ENCODE measurements around the gene IL1RAPL2. TPM values are rescaled to one million over a fixed set of nuclear protein-coding genes. Genes with fewer than 3 reads are reported as not detected.

IL1RAPL2 gene
- total and polyA plus RNA-seq, 2 donors (not counting 3 experiments of a cell fraction or from before 2014, with no cell fraction given), result not detected

DNA sequence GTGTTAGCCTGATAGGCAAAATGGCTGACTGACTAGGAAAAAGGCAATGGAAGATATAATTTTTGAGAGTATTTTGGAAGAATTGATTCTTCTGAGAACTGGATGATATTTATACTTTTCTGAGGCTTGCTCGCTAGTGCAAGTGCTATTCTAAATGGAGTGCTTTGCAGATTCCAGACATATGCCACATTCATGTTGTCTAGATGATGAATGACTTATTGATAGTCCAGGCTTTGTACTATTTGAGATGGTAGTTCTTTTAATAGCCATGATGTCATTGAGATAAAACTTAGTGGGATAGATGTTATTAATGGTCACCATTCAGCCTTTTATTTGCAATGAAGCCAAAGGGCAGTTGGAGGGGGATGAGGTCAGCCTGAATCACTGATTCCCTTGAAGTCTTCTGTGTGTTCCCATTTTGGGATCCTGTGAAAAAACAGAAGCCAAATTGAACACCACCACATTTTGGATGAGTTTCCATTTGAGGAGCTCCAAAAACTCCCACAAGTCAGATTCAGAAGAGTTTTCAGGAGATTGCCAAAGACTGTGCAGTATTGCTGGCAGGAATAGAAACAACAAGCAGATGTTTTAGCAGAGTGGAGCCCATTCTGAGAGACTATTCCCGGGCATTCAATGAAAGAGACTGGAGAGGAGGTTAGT lies 184.1 kb downstream of the IL1RAPL2 start:
- Histone ChIP-seq H3K79me2 (ENCODE audit: control insufficient read depth, insufficient read depth, low read length) (no peaks in the 10 kb centered on the region), H3K27ac (ENCODE audit: insufficient read depth, low read depth, low read length) (no peak overlapping the region), H3K9ac (replicated peaks; ENCODE audit: extremely low read depth, insufficient read depth, low read length) (no peak overlapping the region), H3K4me2 (ENCODE audit: insufficient read depth, low read length) (no peak overlapping the region), H3K4me1 (ENCODE audit: control insufficient read depth, extremely low read depth, insufficient read depth, low read length) (no peaks in the 10 kb centered on the region), H3K27me3 (ENCODE audit: control insufficient read depth in 2 of 2, insufficient read depth in 2 of 2, low read length in 2 of 2) (no peaks in the 10 kb centered on the region), H3K36me3 (ENCODE audit: control insufficient read depth in 2 of 2, extremely low read depth in 1 of 2, insufficient read depth in 2 of 2, low read length in 2 of 2) (no peaks in the 10 kb centered on the region), H3K9me3 (replicated peaks; ENCODE audit: control insufficient read depth, insufficient read depth, low read length) (no peaks in the 10 kb centered on the region), H3K4me3 (replicated peaks in 1 of 3; ENCODE audit: insufficient read depth in 1 of 3, low read depth in 1 of 3, low read length in 3 of 3) (no peak overlapping the region), H3K9me1 (replicated peaks; ENCODE audit: control insufficient read depth, extremely low read depth, insufficient read depth, low read length) (no peaks in the 10 kb centered on the region), H2AFZ (ENCODE audit: low read depth, low read length) (no peak overlapping the region), H4K20me1 (replicated peaks; ENCODE audit: control insufficient read depth, extremely low read depth, insufficient read depth, low read length) (no peaks in the 10 kb centered on the region)
- DNase-seq (ENCODE audit: low read depth, low spot score) (no peak), FAIRE-seq (no peak)
- BruUV-seq (replicated peaks), result no TSS peak
- ChIA-PET POLR2A (no interaction called here), CTCF (no interaction called here)
- dilution Hi-C loops (cut with MboI; ENCODE audit: extremely low pct_ligation_motif_present, low sequenced_read_pairs), result no loop called here
- TF ChIP-seq FOS (IDR thresholded peaks at IDR 0.05; ENCODE audit: borderline replicate concordance, insufficient read depth, low read length) (no peak), POLR2AphosphoS5 (IDR thresholded peaks at IDR 0.05; ENCODE audit: insufficient read depth, low read depth, low read length) (no peak)
- intact Hi-C loops (cut with micrococcal nuclease), result no loop called here

DNA sequence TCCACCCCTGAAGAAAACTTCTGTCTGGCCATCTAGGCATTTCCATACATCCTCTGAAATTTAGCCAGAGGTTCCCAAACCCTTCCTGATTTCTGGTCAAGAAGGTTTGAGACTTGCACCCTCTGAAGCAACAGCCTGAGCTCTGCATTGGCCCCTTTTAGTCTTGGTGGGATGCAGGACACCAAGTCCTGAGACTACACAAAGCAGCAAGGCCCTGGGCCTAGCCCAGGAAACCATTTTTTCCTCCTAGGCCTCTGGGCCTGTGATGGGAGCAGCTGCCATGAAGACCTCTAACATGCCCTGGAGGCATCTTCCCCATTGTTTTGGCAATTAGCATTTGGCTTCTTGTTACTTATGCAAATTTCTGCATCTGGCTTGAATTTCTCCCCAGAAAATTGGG lies 196.6 kb downstream of the IL1RAPL2 start:
- FAIRE-seq (no peak), DNase-seq (ENCODE audit: low read depth, low spot score) (no peak)
- Histone ChIP-seq H3K79me2 (ENCODE audit: control insufficient read depth, insufficient read depth, low read length) (no peaks in the 10 kb centered on the region), H3K4me1 (ENCODE audit: control insufficient read depth, extremely low read depth, insufficient read depth, low read length) (no peaks in the 10 kb centered on the region), H2AFZ (ENCODE audit: low read depth, low read length) (no peak overlapping the region), H3K36me3 (ENCODE audit: control insufficient read depth in 2 of 2, extremely low read depth in 1 of 2, insufficient read depth in 2 of 2, low read length in 2 of 2) (no peaks in the 10 kb centered on the region), H3K9me1 (replicated peaks; ENCODE audit: control insufficient read depth, extremely low read depth, insufficient read depth, low read length) (no peaks in the 10 kb centered on the region), H3K27me3 (ENCODE audit: control insufficient read depth in 2 of 2, insufficient read depth in 2 of 2, low read length in 2 of 2) (no peaks in the 10 kb centered on the region), H3K4me2 (ENCODE audit: insufficient read depth, low read length) (no peak overlapping the region), H3K4me3 (replicated peaks in 1 of 3; ENCODE audit: insufficient read depth in 1 of 3, low read depth in 1 of 3, low read length in 3 of 3) (no peak overlapping the region), H4K20me1 (replicated peaks; ENCODE audit: control insufficient read depth, extremely low read depth, insufficient read depth, low read length) (no peaks in the 10 kb centered on the region), H3K9ac (replicated peaks; ENCODE audit: extremely low read depth, insufficient read depth, low read length) (no peak overlapping the region), H3K27ac (ENCODE audit: insufficient read depth, low read depth, low read length) (no peak overlapping the region), H3K9me3 (replicated peaks; ENCODE audit: control insufficient read depth, insufficient read depth, low read length) (no peaks in the 10 kb centered on the region)
- CTCF ChIA-PET, result no interaction called here
- TF ChIP-seq FOS (IDR thresholded peaks at IDR 0.05; ENCODE audit: borderline replicate concordance, insufficient read depth, low read length) (no peak), POLR2A (IDR thresholded peaks at IDR 0.05; ENCODE audit: low read depth, low read length) (no peak), EZH2 (IDR thresholded peaks at IDR 0.05; ENCODE audit: borderline replicate concordance, low read depth, low read length, severe bottlenecking) (no peak), MYC (IDR thresholded peaks at IDR 0.05; ENCODE audit: low read depth, low read length) (no peak), MAX (IDR thresholded peaks at IDR 0.05; ENCODE audit: insufficient read depth, insufficient read length) (no peak)
- BruUV-seq (replicated peaks), result no TSS peak
- intact Hi-C loops (cut with micrococcal nuclease) (no loop called here), dilution Hi-C loops (cut with MboI; ENCODE audit: extremely low pct_ligation_motif_present, low sequenced_read_pairs) (no loop called here)
- POLR2A ChIA-PET, result no interaction called here
